ENCODE measurements around the gene RMDN2.

DNA sequence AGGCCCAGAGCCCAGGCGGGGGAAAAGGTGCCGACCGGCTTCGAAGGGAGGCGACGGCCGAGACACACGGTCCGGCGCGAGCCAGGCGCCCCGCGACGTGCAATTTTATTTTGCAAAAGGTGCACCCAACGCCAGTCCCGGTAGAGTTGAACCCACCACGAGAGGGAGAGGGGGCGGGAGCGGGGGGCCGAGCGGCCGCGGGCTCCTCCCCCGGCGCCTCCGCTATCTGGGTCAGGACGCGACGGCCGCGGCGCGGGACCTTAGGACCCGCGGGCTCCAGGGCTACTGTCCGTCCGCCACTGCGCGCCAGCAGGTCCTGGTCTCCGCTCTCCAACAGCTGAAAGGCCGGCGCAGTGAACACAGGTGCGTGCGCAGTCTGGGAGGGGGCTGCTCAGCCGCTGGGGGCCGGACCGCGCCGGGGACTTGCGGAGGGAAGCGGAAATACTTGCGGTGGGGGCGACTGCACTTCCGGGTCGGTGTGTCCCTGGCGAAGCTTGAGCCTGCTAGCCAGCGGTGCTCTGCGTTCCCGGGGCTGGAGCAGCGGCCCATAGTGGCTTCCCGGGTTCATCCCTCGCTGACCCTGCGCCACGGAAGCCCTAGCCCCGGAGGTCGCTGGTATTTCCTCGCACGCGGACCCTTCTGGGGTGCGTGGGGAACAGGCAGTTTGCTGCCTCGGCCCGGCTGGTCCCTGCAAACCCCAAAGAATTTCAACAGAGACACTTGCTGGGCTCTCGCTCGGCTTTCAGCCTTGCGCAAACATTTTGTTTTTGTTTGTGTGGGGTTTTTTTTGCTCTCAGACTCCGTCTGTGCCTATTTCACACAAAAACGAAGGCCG lies at the start of gene RMDN2:
- TF ChIP-seq, protein P1, sequence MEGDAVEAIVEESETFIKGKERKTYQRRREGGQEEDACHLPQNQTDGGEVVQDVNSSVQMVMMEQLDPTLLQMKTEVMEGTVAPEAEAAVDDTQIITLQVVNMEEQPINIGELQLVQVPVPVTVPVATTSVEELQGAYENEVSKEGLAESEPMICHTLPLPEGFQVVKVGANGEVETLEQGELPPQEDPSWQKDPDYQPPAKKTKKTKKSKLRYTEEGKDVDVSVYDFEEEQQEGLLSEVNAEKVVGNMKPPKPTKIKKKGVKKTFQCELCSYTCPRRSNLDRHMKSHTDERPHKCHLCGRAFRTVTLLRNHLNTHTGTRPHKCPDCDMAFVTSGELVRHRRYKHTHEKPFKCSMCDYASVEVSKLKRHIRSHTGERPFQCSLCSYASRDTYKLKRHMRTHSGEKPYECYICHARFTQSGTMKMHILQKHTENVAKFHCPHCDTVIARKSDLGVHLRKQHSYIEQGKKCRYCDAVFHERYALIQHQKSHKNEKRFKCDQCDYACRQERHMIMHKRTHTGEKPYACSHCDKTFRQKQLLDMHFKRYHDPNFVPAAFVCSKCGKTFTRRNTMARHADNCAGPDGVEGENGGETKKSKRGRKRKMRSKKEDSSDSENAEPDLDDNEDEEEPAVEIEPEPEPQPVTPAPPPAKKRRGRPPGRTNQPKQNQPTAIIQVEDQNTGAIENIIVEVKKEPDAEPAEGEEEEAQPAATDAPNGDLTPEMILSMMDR (IDR thresholded peaks at IDR 0.05): peak in 2 of 7 experiments; percentile 2 to 21
- peak; percentile 59 to 87 (median 81) for TF ChIP-seq POLR2AphosphoS5 (IDR thresholded peaks at IDR 0.05)
- TF ChIP-seq EP300 (IDR thresholded peaks at IDR 0.05): no peak
- peak in 2 of 4 donors; percentile 46 to 47 for TF ChIP-seq POLR2A (IDR thresholded peaks at IDR 0.05)
